T-helper 1 cell treated with Interleukin-12 subunit alpha and Interleukin-12 subunit beta and Interleukin-4 antibody, amounts not matched to agents 30 ng/mL and 1 ng/mL, for 36 hours (primary cell): ENCODE measurements around the gene MEG3. TPM values are rescaled to one million over a fixed set of nuclear protein-coding genes. Genes with fewer than 3 reads are reported as not detected.

ENCODE experiments used
- total RNA-seq: library from RNA; stranded (reverse); gene quantifications from 2 replicates; pipeline ENCODE4 v1.2.3, GENCODE V29; 2022

Gene MEG3
- total RNA-seq, 1 donor from 2014 or later: not detected

Other genes starting within 250 kb of the MEG3 start
- gene BEGAIN, start 238.7 kb upstream of the MEG3 start, total RNA-seq: 1.0 and 1.2 TPM in 2 replicates
- not detected in 2 replicates for gene DLK1, start 99.2 kb upstream of the MEG3 start, total RNA-seq
- not detected in 2 replicates for gene RTL1, start 77.6 kb downstream of the MEG3 start, total RNA-seq